Cardiac fibroblast (primary cell): ENCODE measurements around the gene PAPPA2.
A peak's percentile ranks its signal among the peaks of the same experiment; 100 is the strongest.
"Not testable (repeated sequence)": the region's sequence is repeated elsewhere in the genome, so short reads cannot be mapped to it uniquely, and the experiment has no call there.

Experiments used
- DNase-seq, 2 donors: peaks; one replicate each; pipeline versions ENCODE4 v3.0.0 to v3.0.0-alpha.2; 2010; ENCODE audit warnings: low read depth in 2 of 2
- H3K4me3 ChIP-seq, 2 donors: replicated peaks in 1 of 2; 1 replicate in 1 of 2; 2 replicates in 1 of 2; pipeline ENCODE4 v1.5.1; 2011; ENCODE audit warnings: low read depth in 2 of 2, low read length in 2 of 2, mild to moderate bottlenecking in 2 of 2, moderate library complexity in 1 of 2
- TF ChIP-seq, protein P1 (sequence below): IDR thresholded peaks from one replicate; pipeline ENCODE4 v1.5.1; 2011; ENCODE audit warnings: low read depth, mild to moderate bottlenecking, low read length, inconsistent platforms

PAPPA2 gene

DNA sequence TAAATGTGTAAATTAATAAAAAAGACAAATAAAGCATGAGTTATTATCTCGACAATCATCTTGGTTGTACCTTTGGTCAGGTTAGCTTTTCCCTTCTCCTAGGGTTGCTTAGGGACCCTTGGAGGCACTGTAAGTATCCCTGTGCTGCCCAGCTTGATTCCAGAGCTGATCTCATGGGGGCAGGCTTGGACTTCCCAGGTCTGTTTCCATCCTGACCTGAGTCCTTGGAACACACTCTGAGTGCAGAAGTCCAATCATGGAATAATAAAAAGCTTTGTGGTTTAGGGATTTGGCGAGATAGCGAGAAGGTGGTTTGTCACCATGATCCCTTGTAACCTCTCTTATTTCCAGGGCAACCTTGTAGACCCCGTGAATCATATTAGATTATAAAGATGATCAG lies 18.7 kb upstream of the PAPPA2 start:
- DNase-seq, result no peak
- H3K4me3 ChIP-seq, result no peak overlapping the region
- TF ChIP-seq, protein P1, sequence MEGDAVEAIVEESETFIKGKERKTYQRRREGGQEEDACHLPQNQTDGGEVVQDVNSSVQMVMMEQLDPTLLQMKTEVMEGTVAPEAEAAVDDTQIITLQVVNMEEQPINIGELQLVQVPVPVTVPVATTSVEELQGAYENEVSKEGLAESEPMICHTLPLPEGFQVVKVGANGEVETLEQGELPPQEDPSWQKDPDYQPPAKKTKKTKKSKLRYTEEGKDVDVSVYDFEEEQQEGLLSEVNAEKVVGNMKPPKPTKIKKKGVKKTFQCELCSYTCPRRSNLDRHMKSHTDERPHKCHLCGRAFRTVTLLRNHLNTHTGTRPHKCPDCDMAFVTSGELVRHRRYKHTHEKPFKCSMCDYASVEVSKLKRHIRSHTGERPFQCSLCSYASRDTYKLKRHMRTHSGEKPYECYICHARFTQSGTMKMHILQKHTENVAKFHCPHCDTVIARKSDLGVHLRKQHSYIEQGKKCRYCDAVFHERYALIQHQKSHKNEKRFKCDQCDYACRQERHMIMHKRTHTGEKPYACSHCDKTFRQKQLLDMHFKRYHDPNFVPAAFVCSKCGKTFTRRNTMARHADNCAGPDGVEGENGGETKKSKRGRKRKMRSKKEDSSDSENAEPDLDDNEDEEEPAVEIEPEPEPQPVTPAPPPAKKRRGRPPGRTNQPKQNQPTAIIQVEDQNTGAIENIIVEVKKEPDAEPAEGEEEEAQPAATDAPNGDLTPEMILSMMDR, result no peak

DNA sequence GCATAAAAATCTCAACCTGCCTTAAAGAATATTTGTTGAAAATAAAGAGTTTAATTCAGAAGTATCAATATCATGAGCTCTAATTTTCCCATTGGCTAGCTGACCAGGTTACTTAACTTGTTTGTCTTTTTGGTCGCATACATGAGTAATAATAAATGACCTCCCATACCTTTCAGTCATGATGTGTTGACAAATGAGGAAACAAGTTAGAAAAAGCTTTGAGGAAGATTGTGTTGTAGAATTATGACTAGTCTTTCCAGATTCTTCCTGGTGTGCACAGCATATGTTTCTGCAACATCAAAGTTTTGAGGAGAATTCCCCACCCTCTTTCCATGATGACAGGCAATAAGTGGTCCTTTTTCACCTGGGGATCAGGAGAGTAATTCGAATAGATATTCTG lies 17.6 kb upstream of the PAPPA2 start:
- no peak overlapping the region for H3K4me3 ChIP-seq
- DNase-seq, result no peak
- TF ChIP-seq, protein P1, result no peak

DNA sequence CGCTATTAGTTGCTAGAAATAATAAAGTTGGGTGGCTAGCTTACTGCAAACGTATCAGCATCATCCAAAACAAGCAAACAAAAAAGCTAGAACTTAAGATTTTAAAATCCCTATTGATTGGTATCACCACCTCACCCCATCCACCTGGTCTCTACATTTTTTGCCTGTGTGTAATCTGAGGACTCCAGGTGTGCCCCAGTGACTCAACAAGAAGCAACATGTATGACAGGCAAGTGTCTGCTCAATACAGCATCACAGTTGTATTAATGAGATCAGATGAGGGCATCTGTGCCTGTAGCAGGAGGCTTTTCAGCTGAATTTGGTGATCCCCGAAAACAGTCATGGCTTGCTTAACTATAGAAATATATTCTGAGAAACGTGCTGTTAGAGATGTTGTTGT lies 14.6 kb upstream of the PAPPA2 start:
- TF ChIP-seq, protein P1, result no peak
- no peak for DNase-seq
- no peak overlapping the region for H3K4me3 ChIP-seq

DNA sequence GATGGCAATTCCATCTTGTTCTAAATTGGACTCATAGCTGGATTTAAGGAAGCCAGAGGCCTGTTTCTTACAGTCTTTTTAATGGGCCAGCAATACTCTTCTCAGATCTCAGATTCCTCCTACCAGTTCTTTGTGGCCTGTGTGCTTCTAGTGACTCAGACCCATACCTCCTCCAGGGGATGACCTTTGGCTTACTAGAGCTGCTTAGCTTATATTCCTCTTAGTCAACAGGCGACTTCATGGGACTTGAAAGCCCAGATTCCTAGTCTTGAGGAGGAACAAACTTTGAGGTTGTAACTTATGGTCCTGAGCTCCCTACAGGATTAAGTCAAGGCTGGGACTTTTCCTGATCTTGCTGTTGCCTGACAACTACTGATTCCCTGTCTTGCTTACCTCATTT lies 12.4 kb upstream of the PAPPA2 start:
- DNase-seq, result peak in 1 of 2 donors; percentile 17
- H3K4me3 ChIP-seq, result no peak overlapping the region
- TF ChIP-seq, protein P1, result no peak

DNA sequence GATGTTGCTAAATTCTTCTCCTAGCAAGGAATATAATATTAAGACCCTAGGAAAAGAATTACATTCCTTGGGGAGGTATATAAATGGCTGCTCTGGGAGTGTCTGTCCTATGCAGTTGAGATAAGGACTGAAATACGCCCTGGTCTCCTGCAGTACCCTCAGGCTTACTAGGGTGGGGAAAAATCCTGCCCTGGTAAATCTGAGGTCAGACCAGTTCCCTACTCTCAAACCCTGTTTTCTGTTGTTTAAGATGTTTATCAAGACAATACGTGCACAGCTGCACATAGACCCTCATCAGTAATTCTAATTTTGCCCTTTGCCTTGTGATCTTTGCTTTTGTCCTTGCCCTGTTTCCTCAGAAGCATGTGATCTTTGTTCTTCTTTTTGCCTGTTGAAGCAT lies 11.2 kb upstream of the PAPPA2 start:
- DNase-seq, H3K4me3 ChIP-seq: not testable (repeated sequence)

DNA sequence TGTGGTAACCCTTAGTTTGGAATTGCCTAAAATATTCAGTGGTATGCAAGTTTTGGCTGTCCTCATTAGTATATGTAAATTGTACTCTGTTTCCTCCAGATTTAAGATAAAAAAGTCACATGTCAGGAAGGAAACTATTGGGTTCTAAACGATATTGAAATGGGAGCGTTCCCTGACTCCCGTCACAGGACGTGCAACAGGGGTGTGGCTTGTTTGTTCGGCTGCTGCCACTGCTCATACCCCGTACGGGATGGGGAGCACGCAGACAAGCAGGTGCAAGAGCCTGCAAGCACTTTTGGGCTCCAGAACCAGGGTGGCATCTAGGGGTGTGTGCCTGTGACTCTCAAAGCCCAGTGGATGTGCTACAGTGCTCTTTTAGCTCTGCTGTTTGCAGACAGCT lies 6.2 kb upstream of the PAPPA2 start:
- no peak overlapping the region for H3K4me3 ChIP-seq
- no peak for DNase-seq
- TF ChIP-seq, protein P1, result no peak

DNA sequence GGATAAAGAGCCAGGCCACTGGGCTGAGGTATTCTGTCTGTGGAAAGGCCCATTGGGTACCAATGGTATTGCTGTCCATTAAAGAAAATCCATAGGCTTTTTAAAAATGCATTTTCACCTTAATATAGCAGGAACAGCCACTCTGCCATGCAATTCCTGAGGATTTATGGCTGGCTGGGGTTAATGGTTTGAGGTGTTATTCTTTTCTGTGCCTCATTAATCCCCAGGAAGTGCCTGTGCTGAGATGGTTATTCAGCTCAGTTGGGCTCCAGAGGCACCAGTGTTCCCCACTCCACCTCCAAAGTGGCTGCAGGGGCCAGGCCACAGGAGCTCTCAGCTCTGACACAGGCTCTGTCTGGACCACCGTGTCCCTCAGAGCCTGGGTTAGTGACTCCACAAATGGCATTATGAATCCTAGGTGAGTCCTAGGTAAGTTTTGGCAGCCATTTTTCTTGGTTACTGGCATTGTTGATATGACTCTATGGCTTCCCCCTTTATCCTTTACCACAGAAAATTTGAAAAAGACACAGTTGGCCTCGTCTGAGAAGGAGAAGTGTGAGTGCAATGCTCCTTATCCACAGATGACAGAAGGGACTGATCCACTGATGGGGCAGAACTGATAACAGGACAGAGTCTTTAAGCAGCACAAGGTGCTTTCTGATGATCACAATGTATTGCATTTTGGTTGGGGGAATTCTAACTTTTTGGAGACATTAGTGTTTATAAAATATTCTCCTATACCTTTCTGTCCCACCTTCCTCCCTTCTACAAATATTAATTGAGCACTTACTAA lies 2.2 kb upstream of the PAPPA2 start:
- no peak overlapping the region for H3K4me3 ChIP-seq
- TF ChIP-seq, protein P1, result no peak
- DNase-seq, result no peak
